Activated CD8-positive, alpha-beta T cell treated with anti-CD3 and anti-CD28 coated beads for 36 hours (primary cell): ENCODE measurements around the gene UBAP1L. TPM values are rescaled to one million over a fixed set of nuclear protein-coding genes. Genes with fewer than 3 reads are reported as not detected.
"Not testable (repeated sequence)": the region's sequence is repeated elsewhere in the genome, so short reads cannot be mapped to it uniquely, and the experiment has no call there.

Experiments
- ATAC-seq: fragments of 200-7000 bp; cut with Tn5 transposase; one replicate; pipeline ENCODE4 v1.10.0; 2021; ENCODE audit warnings: mild to moderate bottlenecking, moderate library complexity
- CTCF ChIA-PET: fragments of 350-600 bp; sonication (Branson Sonifier 250); formaldehyde crosslinking; loops from one replicate; lab custom pipeline; 2021; ENCODE audit warnings: antibody characterized with exemption; lab: Charles Lee
- POLR2A ChIA-PET: fragments of 350-600 bp; sonication (Branson Sonifier 250); formaldehyde crosslinking; loops from one replicate; lab custom pipeline; 2021; ENCODE audit warnings: antibody characterized with exemption; lab: Charles Lee
- DNase-seq: peaks from one replicate; pipeline ENCODE4 v3.0.0-alpha.2; 2020
- H3K27ac Mint-ChIP-seq: one replicate; pipeline ENCODE4 v1.8.0; 2021; ENCODE audit warnings: mild to moderate bottlenecking, mixed read lengths
- H3K27me3 Mint-ChIP-seq: one replicate; pipeline ENCODE4 v1.8.0; 2021; ENCODE audit warnings: mixed read lengths
- H3K36me3 Mint-ChIP-seq: one replicate; pipeline ENCODE4 v1.8.0; 2021; ENCODE audit warnings: low read depth, mixed read lengths
- H3K4me1 Mint-ChIP-seq: one replicate; pipeline ENCODE4 v1.8.0; 2021; ENCODE audit warnings: low read depth, mixed read lengths
- H3K4me3 Mint-ChIP-seq: one replicate; pipeline ENCODE4 v1.8.0; 2021; ENCODE audit warnings: mild to moderate bottlenecking, moderate library complexity, mixed read lengths
- H3K9me3 Mint-ChIP-seq: one replicate; pipeline ENCODE4 v1.8.0; 2021; ENCODE audit warnings: mixed read lengths
- CTCF ChIP-seq: fragments of 200-600 bp; IDR thresholded peaks from one replicate; pipeline ENCODE4 v1.8.0; 2022; ENCODE audit warnings: antibody characterized with exemption, mild to moderate bottlenecking
- intact Hi-C: fragments of 100-400 bp; cut with micrococcal nuclease; formaldehyde crosslinking; loops from one replicate; pipeline ENCODE4 v1.10.0; 2022
- total RNA-seq, 2 experiments: library from RNA; stranded (reverse); gene quantifications; one replicate each; pipeline ENCODE4 v1.2.3, GENCODE V29; 2021

Gene UBAP1L
- total RNA-seq, 2 experiments from 2014 or later, result 2.9 to 3.3 TPM

DNA sequence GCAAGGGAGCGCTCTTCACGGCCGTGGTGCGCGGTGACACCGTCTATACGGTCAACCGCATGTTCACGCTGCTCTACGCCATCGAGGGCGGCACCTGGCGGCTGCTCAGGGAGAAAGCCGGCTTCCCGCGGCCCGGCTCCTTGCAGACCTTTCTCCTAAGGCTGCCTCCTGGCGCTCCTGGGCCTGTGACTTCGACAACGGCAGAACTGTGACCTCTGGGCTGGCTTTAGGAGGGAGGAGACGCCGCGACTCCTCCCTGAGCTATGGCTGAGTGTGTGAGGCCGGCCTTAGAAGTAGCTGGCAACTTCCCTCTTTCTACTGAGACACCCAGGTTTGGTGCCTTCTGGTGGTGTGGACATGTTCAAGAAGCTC lies 37.0 kb downstream of the UBAP1L start:
- DNase-seq (peak; percentile 69), ATAC-seq (peak; percentile 37)
- H3K27me3 Mint-ChIP-seq, result peaks cover 37% of the 10 kb centered on the region
- H3K27ac Mint-ChIP-seq, result no peak overlapping the region
- H3K4me3 Mint-ChIP-seq, result no peak overlapping the region
- POLR2A ChIA-PET, result no interaction called here
- CTCF ChIA-PET, result interaction anchor here (0.6 to 5.4 kb wide), 18 partner anchors 9 to 224 kb away, joined by 3 to 37 read pairs (median 4); partner anchors contain the start of gene PARP16
- H3K4me1 Mint-ChIP-seq, result peaks cover 21% of the 10 kb centered on the region
- H3K36me3 Mint-ChIP-seq, result no peaks in the 10 kb centered on the region
- no peaks in the 10 kb centered on the region for H3K9me3 Mint-ChIP-seq
- intact Hi-C loops, result loop anchor here (5.0 kb wide), 1 partner anchor 46 kb away; no protein-coding TSS in a partner anchor
- peak; percentile 60 for TF ChIP-seq CTCF

DNA sequence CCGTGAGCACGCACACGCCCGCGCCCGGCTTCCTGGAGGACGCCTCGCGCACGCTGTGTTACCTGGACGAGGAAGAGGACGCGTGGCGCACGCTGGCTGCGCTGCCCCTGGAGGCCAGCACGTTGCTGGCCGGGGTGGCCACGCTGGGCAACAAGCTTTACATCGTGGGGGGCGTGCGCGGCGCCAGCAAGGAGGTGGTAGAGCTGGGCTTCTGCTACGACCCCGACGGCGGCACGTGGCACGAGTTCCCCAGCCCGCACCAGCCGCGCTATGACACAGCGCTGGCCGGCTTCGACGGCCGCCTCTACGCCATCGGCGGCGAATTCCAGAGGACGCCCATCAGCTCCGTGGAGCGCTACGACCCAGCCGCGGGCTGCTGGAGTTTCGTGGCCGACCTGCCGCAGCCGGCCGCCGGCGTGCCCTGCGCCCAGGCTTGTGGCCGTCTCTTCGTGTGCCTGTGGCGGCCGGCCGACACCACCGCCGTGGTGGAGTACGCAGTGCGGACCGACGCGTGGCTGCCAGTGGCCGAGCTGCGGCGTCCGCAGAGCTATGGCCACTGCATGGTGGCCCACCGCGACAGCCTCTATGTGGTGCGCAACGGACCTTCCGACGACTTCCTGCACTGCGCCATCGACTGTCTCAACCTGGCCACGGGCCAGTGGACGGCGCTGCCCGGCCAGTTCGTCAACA lies 37.6 kb downstream of the UBAP1L start:
- H3K27me3 Mint-ChIP-seq, result peaks cover 31% of the 10 kb centered on the region
- no peaks in the 10 kb centered on the region for H3K36me3 Mint-ChIP-seq
- ATAC-seq, result no peak
- H3K4me3 Mint-ChIP-seq, result no peak overlapping the region
- no peaks in the 10 kb centered on the region for H3K9me3 Mint-ChIP-seq
- intact Hi-C loops, result loop anchor here (5.0 kb wide), 1 partner anchor 45 kb away; no protein-coding TSS in a partner anchor
- CTCF ChIA-PET, result interaction anchor here (0.8 to 5.4 kb wide), 10 partner anchors 9 to 46 kb away, joined by 3 to 37 read pairs (median 4); no protein-coding TSS in a partner anchor
- peaks cover 15% of the 10 kb centered on the region for H3K4me1 Mint-ChIP-seq
- no peak overlapping the region for H3K27ac Mint-ChIP-seq
- TF ChIP-seq CTCF, result no peak
- POLR2A ChIA-PET, result no interaction called here
- no peak for DNase-seq

- H3K27me3 Mint-ChIP-seq, result peaks cover 26% of the 10 kb centered on the region
- ATAC-seq, result no peak
- TF ChIP-seq CTCF, result no peak
- H3K9me3 Mint-ChIP-seq, result no peaks in the 10 kb centered on the region
- H3K36me3 Mint-ChIP-seq, result no peaks in the 10 kb centered on the region
- POLR2A ChIA-PET, result no interaction called here
- H3K27ac Mint-ChIP-seq, result no peak within 1 kb of the TSS
- CTCF ChIA-PET, result interaction anchor here (0.8 to 5.4 kb wide), 7 partner anchors 8 to 46 kb away, joined by 3 to 37 read pairs (median 4); no protein-coding TSS in a partner anchor
- no peak within 1 kb of the TSS for H3K4me3 Mint-ChIP-seq
- intact Hi-C loops, result loop anchor here (5.0 kb wide), 1 partner anchor 44 kb away; no protein-coding TSS in a partner anchor
- DNase-seq, result no peak
- peaks cover 8% of the 10 kb centered on the region for H3K4me1 Mint-ChIP-seq
Measured at GRCh38 chr15:65076486-65077290, 38.3 kb downstream of the UBAP1L start, which contains the start of gene KBTBD13. Gene KBTBD13 (plus strand): TSS chr15:65076746. CDS start chr15:65076816, 70 bp downstream.

DNA sequence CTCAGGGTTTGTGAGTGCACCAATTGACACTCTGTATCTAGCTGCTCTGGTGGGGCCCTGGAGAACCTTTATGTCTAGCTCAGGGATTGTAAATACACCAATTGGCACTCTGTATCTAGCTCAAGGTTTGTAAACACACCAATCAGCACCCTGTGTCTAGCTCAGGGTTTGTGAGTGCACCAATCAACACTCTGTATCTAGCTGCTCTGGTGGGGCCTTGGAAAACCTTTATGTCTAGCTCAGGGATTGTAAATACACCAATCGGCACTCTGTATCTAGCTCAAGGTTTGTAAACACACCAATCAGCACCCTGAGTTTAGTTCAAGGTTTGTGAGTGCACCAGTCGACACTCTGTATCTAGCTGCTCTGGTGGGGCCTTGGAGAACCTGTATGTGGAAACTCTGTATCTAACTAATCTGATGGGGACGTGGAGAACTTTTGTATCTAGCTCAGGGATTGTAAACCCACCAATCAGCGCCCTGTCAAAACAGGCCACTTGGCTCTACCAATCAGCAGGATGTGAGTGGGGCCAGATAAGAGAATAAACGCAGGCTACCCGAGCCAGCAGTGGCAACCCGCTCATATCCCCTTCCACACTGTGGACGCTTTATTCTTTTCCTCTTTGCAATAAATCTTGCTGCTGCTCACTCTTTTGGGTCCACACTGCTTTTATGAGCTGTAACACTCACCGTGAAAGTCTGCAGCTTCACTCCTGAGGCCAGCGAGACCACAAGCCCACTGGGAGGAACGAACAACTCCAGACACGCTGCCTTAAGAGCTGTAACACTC lies 39.2 kb downstream of the UBAP1L start:
- POLR2A ChIA-PET, DNase-seq, H3K4me3 Mint-ChIP-seq, H3K36me3 Mint-ChIP-seq, ATAC-seq, H3K4me1 Mint-ChIP-seq, H3K27ac Mint-ChIP-seq, H3K9me3 Mint-ChIP-seq: not testable (repeated sequence)
- peaks cover 24% of the 10 kb centered on the region for H3K27me3 Mint-ChIP-seq
- intact Hi-C loops, result loop anchor here (5.0 kb wide), 1 partner anchor 44 kb away; no protein-coding TSS in a partner anchor
- CTCF ChIA-PET, result interaction anchor here (1.1 to 5.4 kb wide), 4 partner anchors 11 to 45 kb away, joined by 3 to 37 read pairs (median 4); no protein-coding TSS in a partner anchor

DNA sequence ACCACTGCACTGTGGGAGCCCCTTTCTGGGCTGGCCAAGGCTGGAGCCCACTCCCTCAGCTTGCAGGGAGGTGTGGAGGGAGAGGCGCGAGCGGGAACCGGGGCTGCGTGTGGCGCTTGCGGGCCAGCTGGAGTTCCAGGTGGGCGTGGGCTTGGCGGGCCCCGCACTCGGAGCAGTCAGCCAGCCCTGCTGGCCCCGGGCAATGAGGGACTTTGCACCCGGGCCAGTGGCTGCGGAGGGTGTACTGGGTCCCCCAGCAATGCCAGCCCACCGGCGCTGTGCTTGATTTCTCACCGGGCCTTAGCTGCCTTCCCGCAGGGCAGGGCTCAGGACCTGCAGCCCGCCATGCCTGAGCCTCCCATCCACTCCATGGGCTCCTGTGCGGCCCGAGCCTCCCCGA lies 40.1 kb downstream of the UBAP1L start:
- DNase-seq, H3K4me1 Mint-ChIP-seq, ATAC-seq, H3K36me3 Mint-ChIP-seq, H3K9me3 Mint-ChIP-seq, H3K27ac Mint-ChIP-seq, H3K4me3 Mint-ChIP-seq, POLR2A ChIA-PET: not testable (repeated sequence)
- CTCF ChIA-PET, result interaction anchor here (1.3 to 1.4 kb wide), 3 partner anchors 9 to 41 kb away, joined by 3 to 4 read pairs (median 4); no protein-coding TSS in a partner anchor
- intact Hi-C loops, result loop anchor here (5.0 kb wide), 1 partner anchor 43 kb away; no protein-coding TSS in a partner anchor
- H3K27me3 Mint-ChIP-seq, result peaks cover 22% of the 10 kb centered on the region
